SK-N-SH treated with all-trans-retinoic acid at 6 μM for 48 hours (cell line): ENCODE data around the gene RASD1.

Experiments
- ATAC-seq: fragments of 200-7000 bp; cut with Tn5 transposase; 3 replicates; pipeline ENCODE4 v1.9.1; 2020; ENCODE audit warnings: mild to moderate bottlenecking, moderate library complexity
- BACH2 ChIP-seq: fragments of 250-450 bp; sonication (Bioruptor Pico); IDR thresholded peaks from 2 replicates; pipeline ENCODE4 v1.9.0; 2021; ENCODE audit warnings: mild to moderate bottlenecking, borderline replicate concordance
- CREB5 ChIP-seq: fragments of 250-450 bp; sonication (Bioruptor Pico); IDR thresholded peaks from 2 replicates; pipeline ENCODE4 v1.5.1; 2020; ENCODE audit warnings: low read depth, mild to moderate bottlenecking, moderate library complexity
- CSDC2 ChIP-seq: fragments of 250-450 bp; sonication (Bioruptor Pico); IDR thresholded peaks from 2 replicates; pipeline ENCODE4 v1.5.0; 2020; ENCODE audit warnings: mild to moderate bottlenecking, moderate library complexity
- CSRNP3 ChIP-seq: fragments of 250-450 bp; sonication (Bioruptor Pico); IDR thresholded peaks from 2 replicates; pipeline ENCODE4 v1.5.1; 2021; ENCODE audit warnings: mild to moderate bottlenecking, moderate library complexity
- ESRRG ChIP-seq: fragments of 250-450 bp; sonication (Bioruptor Pico); IDR thresholded peaks from 2 replicates; pipeline ENCODE4 v1.6.1; 2021; ENCODE audit warnings: mild to moderate bottlenecking
- GLIS3 ChIP-seq: fragments of 250-450 bp; sonication (Bioruptor Pico); IDR thresholded peaks from 2 replicates; pipeline ENCODE4 v1.5.0; 2020; ENCODE audit warnings: mild to moderate bottlenecking, moderate library complexity
- ISL1 ChIP-seq: fragments of 250-450 bp; sonication (Bioruptor Pico); IDR thresholded peaks from 2 replicates; pipeline ENCODE4 v2.1.2; 2022; ENCODE audit warnings: mild to moderate bottlenecking, moderate library complexity
- POU6F1 ChIP-seq: fragments of 250-450 bp; sonication (Bioruptor Pico); IDR thresholded peaks from 2 replicates; pipeline ENCODE4 v1.8.0; 2021; ENCODE audit warnings: low read depth, mild to moderate bottlenecking, moderate library complexity, borderline replicate concordance
- PPARA ChIP-seq: fragments of 250-450 bp; sonication (Bioruptor Pico); IDR thresholded peaks from 2 replicates; pipeline ENCODE4 v1.5.0; 2020; ENCODE audit warnings: mild to moderate bottlenecking, borderline replicate concordance
- SNAI2 ChIP-seq: fragments of 250-450 bp; sonication (Bioruptor Pico); IDR thresholded peaks from 2 replicates; pipeline ENCODE4 v1.5.0; 2020; ENCODE audit warnings: mild to moderate bottlenecking, moderate library complexity
- TCF4 ChIP-seq: fragments of 250-450 bp; sonication (Bioruptor Pico); IDR thresholded peaks from 2 replicates; pipeline ENCODE4 v1.8.0; 2021; ENCODE audit warnings: mild to moderate bottlenecking, moderate library complexity, borderline replicate concordance
- TOX ChIP-seq: fragments of 250-450 bp; sonication (Bioruptor Pico); IDR thresholded peaks from 2 replicates; pipeline ENCODE4 v1.8.0; 2021; ENCODE audit warnings: mild to moderate bottlenecking, moderate library complexity, borderline replicate concordance
- TSHZ2 ChIP-seq: fragments of 250-450 bp; sonication (Bioruptor Pico); IDR thresholded peaks from 2 replicates; pipeline ENCODE4 v1.5.0; 2020; ENCODE audit warnings: mild to moderate bottlenecking, moderate library complexity
- ZC3H10 ChIP-seq: fragments of 250-450 bp; sonication (Bioruptor Pico); IDR thresholded peaks from 2 replicates; pipeline ENCODE4 v1.5.1; 2021; ENCODE audit warnings: mild to moderate bottlenecking, moderate library complexity
- ZFP3 ChIP-seq: fragments of 250-450 bp; sonication (Bioruptor Pico); IDR thresholded peaks from 2 replicates; pipeline ENCODE4 v1.5.0; 2020; ENCODE audit warnings: mild to moderate bottlenecking, moderate library complexity
- ZFP30 ChIP-seq: fragments of 450-650 bp; formaldehyde crosslinking; IDR thresholded peaks from 2 replicates; pipeline ENCODE4 v1.5.0; 2022; ENCODE audit warnings: mild to moderate bottlenecking, moderate library complexity
- ZNF565 ChIP-seq: fragments of 450-650 bp; formaldehyde crosslinking; conservative IDR thresholded peaks from 2 replicates; pipeline ENCODE4 v1.5.0; 2020; ENCODE audit warnings: low read depth, mild to moderate bottlenecking, moderate library complexity
- ZNF70 ChIP-seq: fragments of 450-650 bp; formaldehyde crosslinking; IDR thresholded peaks from 2 replicates; pipeline ENCODE4 v1.5.0; 2020; ENCODE audit warnings: mild to moderate bottlenecking, moderate library complexity
- ZNF8 ChIP-seq: fragments of 450-650 bp; formaldehyde crosslinking; IDR thresholded peaks from 2 replicates; pipeline ENCODE4 v1.5.0; 2020; ENCODE audit warnings: mild to moderate bottlenecking, moderate library complexity
- TF ChIP-seq, protein P1 (sequence below): fragments of 250-450 bp; sonication (Bioruptor Pico); IDR thresholded peaks from 2 replicates; pipeline ENCODE4 v1.8.0; 2020; ENCODE audit warnings: mild to moderate bottlenecking, moderate library complexity, borderline replicate concordance

The RASD1 gene

DNA sequence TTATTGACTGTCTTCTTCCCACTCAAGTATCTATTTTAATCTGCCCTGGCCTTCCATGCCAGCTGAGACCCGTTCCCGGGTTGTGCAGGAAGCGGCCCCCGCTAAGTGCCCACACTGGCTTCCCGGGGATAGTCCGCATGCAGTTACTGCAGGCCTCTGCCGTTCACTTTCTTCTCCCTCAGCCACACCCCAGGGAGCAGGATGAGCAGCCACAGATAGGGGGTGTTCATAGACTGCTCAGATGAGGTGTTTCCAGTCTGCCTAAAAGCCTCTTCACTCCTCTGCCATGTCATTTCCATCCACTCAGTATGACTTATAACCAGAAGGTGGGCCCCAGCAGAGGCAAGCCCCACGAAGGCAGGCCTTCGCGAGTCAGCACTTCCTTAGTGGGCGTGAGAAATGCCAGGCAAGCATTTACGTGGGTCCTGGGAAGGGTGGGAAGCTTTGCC is 11.7 kb downstream of the RASD1 start:
- TF ChIP-seq TCF4: no peak
- no peak for ATAC-seq

DNA sequence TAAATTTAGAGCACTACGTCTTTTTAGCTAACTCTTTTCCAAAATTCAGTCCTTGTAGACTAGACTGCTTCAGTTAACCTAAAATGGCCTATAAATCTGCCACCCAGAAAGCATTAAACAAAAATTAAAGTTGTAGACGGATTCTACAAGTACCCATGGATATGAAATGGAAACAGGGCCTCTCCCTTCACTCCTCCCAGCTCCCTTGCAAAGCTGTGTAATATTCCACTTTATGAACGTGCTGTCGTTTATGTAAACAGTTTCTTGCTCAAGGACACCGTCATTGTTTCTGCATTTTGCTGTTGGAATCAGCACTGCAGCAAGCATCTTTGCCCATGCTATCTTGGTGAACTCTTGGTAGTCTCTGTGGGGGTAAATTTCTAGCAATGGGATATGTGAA is 14.3 kb downstream of the RASD1 start:
- ATAC-seq: no peak
- TF ChIP-seq CSRNP3 (CRISPR knock-in tag) (no peak), ZNF70 (CRISPR knock-in tag) (no peak), CREB5 (CRISPR knock-in tag) (no peak), ESRRG (CRISPR knock-in tag) (no peak), PPARA (CRISPR knock-in tag) (no peak), ZNF8 (CRISPR knock-in tag) (no peak), ISL1 (no peak), GLIS3 (no peak), TOX (CRISPR knock-in tag) (no peak), BACH2 (no peak), POU6F1 (CRISPR knock-in tag) (no peak), TCF4 (no peak), CSDC2 (CRISPR knock-in tag) (no peak), TSHZ2 (CRISPR knock-in tag) (no peak), SNAI2 (CRISPR knock-in tag) (no peak), ZFP3 (CRISPR knock-in tag) (no peak)
- TF ChIP-seq, protein P1, sequence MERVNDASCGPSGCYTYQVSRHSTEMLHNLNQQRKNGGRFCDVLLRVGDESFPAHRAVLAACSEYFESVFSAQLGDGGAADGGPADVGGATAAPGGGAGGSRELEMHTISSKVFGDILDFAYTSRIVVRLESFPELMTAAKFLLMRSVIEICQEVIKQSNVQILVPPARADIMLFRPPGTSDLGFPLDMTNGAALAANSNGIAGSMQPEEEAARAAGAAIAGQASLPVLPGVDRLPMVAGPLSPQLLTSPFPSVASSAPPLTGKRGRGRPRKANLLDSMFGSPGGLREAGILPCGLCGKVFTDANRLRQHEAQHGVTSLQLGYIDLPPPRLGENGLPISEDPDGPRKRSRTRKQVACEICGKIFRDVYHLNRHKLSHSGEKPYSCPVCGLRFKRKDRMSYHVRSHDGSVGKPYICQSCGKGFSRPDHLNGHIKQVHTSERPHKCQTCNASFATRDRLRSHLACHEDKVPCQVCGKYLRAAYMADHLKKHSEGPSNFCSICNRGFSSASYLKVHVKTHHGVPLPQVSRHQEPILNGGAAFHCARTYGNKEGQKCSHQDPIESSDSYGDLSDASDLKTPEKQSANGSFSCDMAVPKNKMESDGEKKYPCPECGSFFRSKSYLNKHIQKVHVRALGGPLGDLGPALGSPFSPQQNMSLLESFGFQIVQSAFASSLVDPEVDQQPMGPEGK: no peak

- no peak for ATAC-seq
- TF ChIP-seq ZC3H10 (CRISPR knock-in tag): no peak
- no peak for TF ChIP-seq GLIS3
- TF ChIP-seq CREB5 (CRISPR knock-in tag): no peak
- TF ChIP-seq SNAI2 (CRISPR knock-in tag): no peak
- no peak for TF ChIP-seq ZNF70 (CRISPR knock-in tag)
- no peak for TF ChIP-seq ZNF565 (CRISPR knock-in tag)
- no peak for TF ChIP-seq POU6F1 (CRISPR knock-in tag)
- TF ChIP-seq ZFP30: no peak
- no peak for TF ChIP-seq BACH2
- TF ChIP-seq, protein P1: no peak
- no peak for TF ChIP-seq ZNF8 (CRISPR knock-in tag)
- TF ChIP-seq TSHZ2 (CRISPR knock-in tag): no peak
These were observed 15.5 kb downstream of the RASD1 start for GRCh38 chr17:17480593-17481148.
